T-helper 2 cell treated with Interferon-gamma antibody and Interleukin-4, amounts not matched to agents 5 μg/mL and 100 μg/mL, for 36 hours (primary cell): Measurements from ENCODE around the gene CLEC20A.

Experiments used
- DNase-seq: peaks from one replicate; pipeline ENCODE4 v3.0.0; 2021; ENCODE audit warnings: low spot score
- H3K27ac Mint-ChIP-seq: one replicate; pipeline ENCODE4 v1.8.0; 2021; ENCODE audit warnings: mild to moderate bottlenecking, mixed read lengths
- H3K27me3 Mint-ChIP-seq: one replicate; pipeline ENCODE4 v1.8.0; 2021; ENCODE audit warnings: low read depth, mixed read lengths
- H3K36me3 Mint-ChIP-seq: one replicate; pipeline ENCODE4 v1.8.0; 2021; ENCODE audit warnings: low read depth, mixed read lengths
- H3K4me1 Mint-ChIP-seq: one replicate; pipeline ENCODE4 v1.8.0; 2021; ENCODE audit warnings: low read depth, mixed read lengths
- H3K4me3 Mint-ChIP-seq: one replicate; pipeline ENCODE4 v1.8.0; 2022; ENCODE audit warnings: mild to moderate bottlenecking, moderate library complexity, mixed read lengths
- H3K9me3 Mint-ChIP-seq: one replicate; pipeline ENCODE4 v1.8.0; 2021; ENCODE audit warnings: mixed read lengths

CLEC20A gene

DNA sequence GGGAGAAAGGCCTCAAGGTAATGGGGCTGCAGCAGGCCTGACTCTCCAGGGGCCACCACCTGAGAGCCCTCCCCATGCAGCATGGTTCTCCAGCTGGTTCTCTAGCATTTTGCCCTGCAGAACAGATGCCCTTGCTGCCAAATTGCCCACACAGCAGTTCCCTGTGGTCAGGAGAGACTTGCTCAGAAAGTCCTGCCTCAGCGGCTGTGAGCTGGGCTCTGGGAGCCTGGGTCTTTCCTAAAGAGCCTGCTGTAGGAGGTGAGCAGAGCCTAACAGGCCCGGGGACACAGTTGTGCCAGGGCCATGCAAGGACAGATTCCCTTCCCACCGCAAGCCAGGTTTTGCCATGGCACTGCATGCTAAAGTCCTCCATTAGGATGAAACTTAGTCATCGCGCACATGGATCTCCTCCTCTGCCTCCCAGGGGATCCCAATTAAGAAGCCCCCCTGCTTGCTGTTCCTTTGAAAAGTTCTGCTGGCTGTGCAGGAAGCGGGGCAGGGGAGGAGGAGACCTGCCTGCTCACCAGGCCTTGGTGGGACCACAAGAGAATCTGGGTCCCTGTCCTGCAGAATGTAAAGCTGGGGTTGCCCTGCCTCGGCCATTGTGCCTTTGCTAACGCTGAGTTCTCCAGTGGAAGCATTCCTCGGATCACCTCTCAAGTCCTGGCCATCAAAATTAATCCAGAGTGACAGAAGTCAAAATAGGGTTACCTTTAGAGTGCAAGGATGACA, 37.5 kb upstream of the CLEC20A start:
- Mint-ChIP-seq H3K9me3 (no peaks in the 10 kb centered on the region), H3K36me3 (no peaks in the 10 kb centered on the region), H3K27ac (no peak overlapping the region), H3K4me3 (no peak overlapping the region), H3K4me1 (no peaks in the 10 kb centered on the region), H3K27me3 (no peaks in the 10 kb centered on the region)
- no peak for DNase-seq

DNA sequence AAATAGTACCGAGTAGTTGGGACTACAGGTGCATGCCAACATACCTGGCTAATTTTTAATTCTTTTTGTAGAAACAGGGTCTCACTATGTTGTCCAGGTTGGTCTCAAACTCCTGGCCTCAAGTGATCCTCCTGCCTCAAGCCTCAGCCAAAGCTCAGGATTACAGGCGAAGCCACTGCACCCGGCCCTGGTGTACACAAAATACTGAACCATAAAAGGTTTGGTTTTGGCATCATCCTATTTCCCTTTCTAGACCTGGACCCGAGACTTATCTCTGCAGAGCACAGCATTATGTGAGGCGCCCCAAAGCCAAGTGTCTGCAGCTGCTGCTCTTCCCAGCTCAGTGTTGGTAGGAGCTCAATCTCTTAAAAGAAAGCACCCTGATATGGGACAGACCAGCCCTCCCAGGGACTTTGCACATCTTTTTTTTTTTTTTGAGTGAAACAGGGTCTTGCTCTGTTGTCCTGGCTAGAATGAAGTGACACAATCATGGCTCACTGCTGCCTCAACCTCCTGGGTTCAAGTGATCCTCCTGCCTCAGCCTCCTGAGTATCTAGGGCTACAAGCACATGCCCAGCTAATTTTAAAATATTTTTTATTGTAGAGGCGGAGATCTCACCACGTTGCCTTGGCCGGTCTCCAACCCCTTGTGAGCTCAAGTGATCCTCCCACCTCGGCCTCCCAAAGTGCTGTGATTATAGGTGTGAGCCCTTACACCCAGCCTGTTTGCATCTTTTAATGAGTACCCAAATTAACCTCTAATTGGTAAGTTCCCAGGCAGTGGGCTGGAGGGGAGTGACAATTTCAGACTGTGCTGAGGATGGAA, 36.6 kb upstream of the CLEC20A start:
- DNase-seq: no peak
- no peaks in the 10 kb centered on the region for H3K4me1 Mint-ChIP-seq

DNA sequence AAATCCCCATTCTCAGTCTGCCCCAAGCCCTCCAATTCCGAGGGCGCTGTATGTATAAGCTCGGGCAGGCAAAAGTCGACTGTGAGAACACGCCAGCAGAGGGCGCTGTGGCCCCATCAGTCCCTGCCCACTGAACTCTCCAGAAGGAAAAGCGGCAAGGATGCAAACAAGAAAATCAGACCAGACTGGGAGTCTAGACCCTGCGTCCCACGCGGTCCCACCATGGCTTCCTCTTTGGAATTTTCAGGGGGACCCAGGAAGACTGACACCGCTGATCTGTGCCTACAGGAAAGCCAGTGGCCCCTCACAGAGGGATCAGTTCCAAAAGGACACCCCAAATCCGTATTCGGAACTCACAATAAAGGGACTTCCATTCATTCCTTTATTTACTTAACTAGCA, 35.6 kb upstream of the CLEC20A start:
- peak; percentile 61 for DNase-seq
- no peak overlapping the region for H3K4me3 Mint-ChIP-seq
- H3K27me3 Mint-ChIP-seq: no peaks in the 10 kb centered on the region
- no peaks in the 10 kb centered on the region for H3K4me1 Mint-ChIP-seq
- no peaks in the 10 kb centered on the region for H3K9me3 Mint-ChIP-seq
- H3K36me3 Mint-ChIP-seq: no peaks in the 10 kb centered on the region
- no peak overlapping the region for H3K27ac Mint-ChIP-seq

More for the DNA sequence above, 36.6 kb upstream of the CLEC20A start:
- H3K36me3 Mint-ChIP-seq: no peaks in the 10 kb centered on the region
- H3K27me3 Mint-ChIP-seq: no peaks in the 10 kb centered on the region
- no peak overlapping the region for H3K4me3 Mint-ChIP-seq
- no peaks in the 10 kb centered on the region for H3K9me3 Mint-ChIP-seq
- no peak overlapping the region for H3K27ac Mint-ChIP-seq

DNA sequence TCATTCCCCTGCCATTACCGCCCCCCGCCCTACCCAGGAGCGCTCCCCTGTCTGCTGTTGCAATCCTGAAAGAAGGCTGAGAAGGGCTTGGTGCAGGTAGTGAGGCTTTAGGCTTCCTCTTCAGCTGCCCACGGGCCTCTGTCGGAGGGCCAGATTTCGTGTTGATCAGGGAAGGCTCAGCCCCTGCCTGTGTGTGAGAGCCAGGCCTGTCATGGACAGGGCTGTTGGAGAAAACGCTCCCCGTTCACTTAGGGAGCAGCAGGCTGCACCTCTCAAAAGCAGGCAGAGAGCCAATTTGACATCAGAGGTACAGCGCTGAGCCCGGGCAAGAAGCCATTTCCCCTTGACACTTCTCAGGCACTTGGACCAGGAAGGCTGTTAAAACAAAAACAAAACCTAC, 35.1 kb upstream of the CLEC20A start:
- H3K27ac Mint-ChIP-seq: no peak overlapping the region
- no peaks in the 10 kb centered on the region for H3K4me1 Mint-ChIP-seq
- no peaks in the 10 kb centered on the region for H3K27me3 Mint-ChIP-seq
- H3K4me3 Mint-ChIP-seq: no peak overlapping the region
- DNase-seq: no peak
- no peaks in the 10 kb centered on the region for H3K9me3 Mint-ChIP-seq
- no peaks in the 10 kb centered on the region for H3K36me3 Mint-ChIP-seq

DNA sequence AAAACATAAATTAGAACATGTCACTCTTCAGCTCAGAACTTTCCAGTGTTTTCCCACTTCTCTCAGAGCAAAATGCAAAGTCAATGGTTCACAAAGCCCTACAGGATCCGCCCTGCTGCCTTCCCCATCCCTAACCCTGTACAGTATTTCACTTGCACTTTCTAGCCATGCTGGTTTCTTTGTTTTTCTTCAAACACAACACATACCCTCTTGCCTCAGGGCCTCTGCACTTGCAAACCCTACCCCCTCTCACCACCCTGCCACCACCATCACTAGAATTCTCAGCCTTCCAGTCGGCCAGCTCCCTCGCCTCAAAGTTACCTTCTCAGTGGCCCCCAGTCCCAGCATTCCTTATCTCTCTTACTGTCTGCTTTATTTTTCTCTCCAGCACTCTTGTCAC, 33.7 kb upstream of the CLEC20A start:
- Mint-ChIP-seq H3K36me3 (no peaks in the 10 kb centered on the region), H3K27ac (no peak overlapping the region), H3K27me3 (no peaks in the 10 kb centered on the region), H3K4me1 (no peaks in the 10 kb centered on the region), H3K9me3 (no peaks in the 10 kb centered on the region), H3K4me3 (no peak overlapping the region)
- DNase-seq: no peak

DNA sequence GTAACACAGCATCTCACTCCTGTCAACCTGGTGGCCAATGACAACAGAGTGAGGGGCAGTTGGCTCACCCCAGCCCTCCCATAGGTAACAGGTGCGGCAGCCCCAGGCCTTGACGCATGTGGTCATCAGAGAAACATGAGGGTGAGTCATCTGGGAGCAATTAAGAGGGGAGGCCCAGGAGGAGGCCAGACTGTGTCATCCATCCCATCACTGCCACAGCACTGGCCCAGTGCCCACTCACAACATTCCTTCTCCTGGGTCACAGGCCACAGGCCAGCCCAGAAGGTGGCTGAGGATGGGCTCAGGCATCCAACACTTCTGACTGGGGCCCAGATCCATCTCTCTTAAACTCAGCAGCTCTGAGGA, 33.3 kb upstream of the CLEC20A start:
- H3K9me3 Mint-ChIP-seq: no peaks in the 10 kb centered on the region
- H3K4me1 Mint-ChIP-seq: no peaks in the 10 kb centered on the region
- no peak for DNase-seq
- H3K4me3 Mint-ChIP-seq: no peak overlapping the region
- H3K27me3 Mint-ChIP-seq: no peaks in the 10 kb centered on the region
- no peaks in the 10 kb centered on the region for H3K36me3 Mint-ChIP-seq
- H3K27ac Mint-ChIP-seq: no peak overlapping the region

DNA sequence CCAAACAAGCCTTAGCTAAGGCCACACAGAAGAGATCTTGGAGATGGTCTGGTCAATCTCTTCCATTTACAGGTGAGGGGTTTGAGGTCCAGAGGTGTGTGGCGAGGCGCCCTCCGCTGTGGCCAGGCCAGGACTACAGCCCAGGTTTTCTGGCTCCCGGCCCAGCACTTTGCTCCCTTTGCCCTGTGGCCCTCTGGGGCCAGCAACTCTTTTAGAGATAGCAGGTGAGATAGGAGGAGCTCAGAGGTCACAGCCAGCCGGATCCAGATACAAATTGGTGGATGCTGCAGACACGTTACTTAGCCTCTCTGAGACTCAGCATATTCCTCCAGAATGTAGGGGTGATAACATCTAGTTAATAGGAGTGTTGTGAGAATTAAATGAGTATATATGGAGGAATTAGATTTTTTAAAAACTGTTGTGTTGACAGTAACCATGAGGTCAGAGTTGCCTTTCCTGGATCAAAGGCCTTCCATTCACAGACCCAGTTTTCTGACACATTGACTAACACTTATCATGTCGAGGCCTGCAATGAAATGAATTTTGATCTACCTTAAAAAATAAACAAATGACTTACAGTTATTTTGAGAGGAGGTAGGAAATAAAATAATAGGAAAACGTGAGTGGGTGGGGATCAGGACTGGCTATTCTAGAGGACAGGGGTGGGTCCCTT, 32.7 kb upstream of the CLEC20A start:
- Mint-ChIP-seq H3K27me3 (no peaks in the 10 kb centered on the region), H3K36me3 (no peaks in the 10 kb centered on the region), H3K27ac (no peak overlapping the region), H3K4me1 (no peaks in the 10 kb centered on the region), H3K4me3 (no peak overlapping the region), H3K9me3 (no peaks in the 10 kb centered on the region)
- no peak for DNase-seq

DNA sequence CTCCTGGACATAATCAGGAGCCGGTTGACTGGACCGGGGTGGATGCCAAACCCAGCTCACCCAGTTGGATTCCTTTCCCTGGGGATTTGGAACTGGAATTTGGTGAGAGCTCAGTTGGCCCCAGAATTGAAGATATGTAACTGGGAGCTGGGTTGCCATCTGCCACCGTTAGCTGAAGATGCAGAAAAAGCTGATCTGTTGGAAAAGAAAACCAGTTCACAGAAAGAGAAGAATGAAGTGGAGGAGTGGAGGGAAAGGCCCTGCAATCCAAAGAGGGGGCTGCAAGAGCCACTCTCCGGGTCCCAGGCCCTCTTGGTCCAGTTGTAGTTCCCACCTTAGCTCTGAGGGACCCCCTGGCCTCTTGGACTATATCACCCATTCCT, 32.2 kb upstream of the CLEC20A start:
- no peaks in the 10 kb centered on the region for H3K4me1 Mint-ChIP-seq
- no peak overlapping the region for H3K27ac Mint-ChIP-seq
- no peak overlapping the region for H3K4me3 Mint-ChIP-seq
- no peaks in the 10 kb centered on the region for H3K9me3 Mint-ChIP-seq
- no peak for DNase-seq
- no peaks in the 10 kb centered on the region for H3K27me3 Mint-ChIP-seq
- H3K36me3 Mint-ChIP-seq: no peaks in the 10 kb centered on the region

DNA sequence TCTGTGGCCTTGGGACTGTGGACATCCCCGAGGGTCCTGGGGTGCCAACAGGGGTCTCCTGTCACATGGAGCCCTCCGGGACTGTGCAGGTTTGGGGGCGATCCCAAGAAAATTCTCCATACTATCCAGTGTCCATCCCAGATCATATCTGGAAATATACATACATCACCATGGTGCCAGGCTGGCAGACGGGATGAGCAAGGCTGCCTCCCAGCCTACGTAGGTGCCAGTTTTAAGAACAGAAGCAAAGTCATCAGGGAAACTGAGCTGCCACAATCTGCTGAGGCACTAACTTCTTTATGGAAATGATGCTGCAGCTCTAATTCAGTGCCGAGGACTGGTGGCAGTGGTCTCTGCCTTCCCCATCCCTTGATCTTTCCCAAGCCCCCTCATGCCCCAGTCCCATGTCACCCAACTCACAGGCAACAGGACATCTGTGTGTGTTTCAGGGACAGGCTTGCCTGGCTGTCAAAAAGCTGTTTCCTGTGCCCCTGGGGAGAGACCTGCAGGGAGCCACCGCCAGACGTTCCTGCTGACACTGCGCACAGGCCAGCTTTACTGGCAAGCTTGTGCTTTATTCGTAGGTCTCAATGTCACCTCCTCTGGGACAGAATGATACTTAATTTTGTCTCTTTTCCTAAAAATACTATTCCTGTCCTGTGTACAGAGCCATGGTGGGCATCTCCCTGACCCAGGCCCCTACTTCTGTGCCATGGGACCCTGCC, 31.6 kb upstream of the CLEC20A start:
- Mint-ChIP-seq H3K36me3 (no peaks in the 10 kb centered on the region), H3K27ac (no peak overlapping the region)
- no peak for DNase-seq

DNA sequence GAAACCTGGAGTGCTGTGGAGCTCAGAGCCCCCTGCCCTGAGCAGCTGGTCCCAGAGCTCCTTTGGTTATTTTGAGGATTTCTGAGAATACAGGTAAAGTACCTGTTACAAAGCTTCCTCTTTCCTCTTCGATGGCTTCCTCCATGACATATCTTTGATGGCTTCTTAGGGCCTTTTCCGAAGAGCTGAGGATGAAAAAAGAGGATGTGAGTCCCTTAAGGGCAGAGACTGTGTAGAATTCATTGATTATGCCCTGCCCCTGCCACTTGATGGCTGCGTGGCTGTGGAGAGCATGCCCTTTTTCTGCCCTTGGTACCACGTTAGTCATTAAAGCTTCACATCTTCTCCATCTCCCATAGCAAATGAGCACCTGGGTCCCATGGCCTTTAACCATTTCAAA, 30.4 kb upstream of the CLEC20A start:
- no peaks in the 10 kb centered on the region for H3K36me3 Mint-ChIP-seq
- no peak overlapping the region for H3K27ac Mint-ChIP-seq
- H3K4me1 Mint-ChIP-seq: no peaks in the 10 kb centered on the region
- no peak overlapping the region for H3K4me3 Mint-ChIP-seq
- DNase-seq: no peak
- H3K9me3 Mint-ChIP-seq: no peaks in the 10 kb centered on the region
- no peaks in the 10 kb centered on the region for H3K27me3 Mint-ChIP-seq

More for the DNA sequence above, 31.6 kb upstream of the CLEC20A start:
- H3K9me3 Mint-ChIP-seq: no peaks in the 10 kb centered on the region
- H3K4me1 Mint-ChIP-seq: no peaks in the 10 kb centered on the region
- H3K4me3 Mint-ChIP-seq: no peak overlapping the region
- no peaks in the 10 kb centered on the region for H3K27me3 Mint-ChIP-seq

DNA sequence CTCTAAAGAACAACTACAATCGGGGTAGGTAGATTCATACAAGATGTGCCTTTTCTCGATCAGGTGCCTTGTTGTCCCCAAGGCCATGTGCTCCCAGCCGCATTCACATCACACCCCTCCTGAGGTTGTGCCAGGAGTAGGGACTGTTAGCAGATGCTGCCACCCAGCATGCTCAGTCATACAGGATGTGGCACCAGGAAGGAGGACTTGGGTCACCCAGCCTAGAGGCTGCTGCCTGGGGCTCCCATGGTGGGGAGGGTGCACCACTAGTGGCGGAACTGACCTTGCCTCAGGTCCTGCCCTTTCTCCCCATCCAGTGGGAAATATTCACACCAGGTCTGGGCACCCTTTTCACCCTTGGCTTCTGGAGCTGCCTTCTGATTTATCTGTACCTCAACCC, 24.5 kb upstream of the CLEC20A start:
- H3K9me3 Mint-ChIP-seq: no peaks in the 10 kb centered on the region
- no peaks in the 10 kb centered on the region for H3K36me3 Mint-ChIP-seq
- no peaks in the 10 kb centered on the region for H3K4me1 Mint-ChIP-seq
- no peak for DNase-seq
- H3K27ac Mint-ChIP-seq: no peak overlapping the region
- H3K4me3 Mint-ChIP-seq: no peak overlapping the region
- peaks cover 3% of the 10 kb centered on the region for H3K27me3 Mint-ChIP-seq

DNA sequence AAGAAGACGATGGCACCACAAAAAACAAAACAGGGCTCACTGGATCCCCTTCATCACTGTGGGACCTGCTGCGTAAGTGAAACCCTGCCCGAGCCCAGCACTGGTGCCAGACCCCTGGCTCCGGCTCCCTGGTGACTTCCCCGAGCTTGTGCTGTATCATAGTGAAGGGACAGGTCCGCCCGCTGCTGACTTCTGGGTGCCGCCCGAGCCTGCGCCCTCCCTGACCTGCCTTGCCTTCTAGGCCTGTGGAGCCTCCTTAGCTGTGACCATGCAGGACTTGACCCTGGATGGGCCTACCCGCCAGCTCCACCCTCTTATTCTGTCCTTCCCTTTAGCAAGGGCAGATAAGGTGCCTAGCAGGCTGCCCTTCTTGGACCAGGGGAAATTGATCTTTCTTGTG, 24.0 kb upstream of the CLEC20A start:
- no peak for DNase-seq
- Mint-ChIP-seq H3K36me3 (no peaks in the 10 kb centered on the region), H3K9me3 (no peaks in the 10 kb centered on the region), H3K27ac (no peak overlapping the region), H3K4me1 (no peaks in the 10 kb centered on the region), H3K4me3 (no peak overlapping the region), H3K27me3 (peaks cover 3% of the 10 kb centered on the region)

DNA sequence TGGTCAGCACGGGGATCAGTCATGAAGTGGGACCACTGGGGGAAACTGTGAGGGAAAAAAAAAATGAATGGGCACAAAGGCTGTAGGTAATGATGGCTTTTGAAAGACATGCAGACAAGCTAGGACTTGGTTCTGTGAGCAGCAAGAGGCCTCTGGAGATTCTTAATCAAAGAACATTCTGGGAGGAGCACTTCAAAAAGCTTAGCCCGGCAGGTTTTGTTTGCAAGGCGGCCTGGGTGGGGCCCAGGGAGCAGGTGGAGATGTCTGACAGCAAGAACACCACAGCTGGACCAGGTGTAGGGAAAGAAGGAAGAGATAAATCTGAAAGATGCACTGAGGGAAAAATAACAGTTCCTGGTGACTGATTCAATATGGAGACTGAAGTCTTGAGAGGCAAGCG, 22.1 kb upstream of the CLEC20A start:
- no peaks in the 10 kb centered on the region for H3K9me3 Mint-ChIP-seq
- H3K27ac Mint-ChIP-seq: no peak overlapping the region
- no peaks in the 10 kb centered on the region for H3K4me1 Mint-ChIP-seq
- H3K4me3 Mint-ChIP-seq: no peak overlapping the region
- DNase-seq: no peak
- peaks cover 3% of the 10 kb centered on the region for H3K27me3 Mint-ChIP-seq
- H3K36me3 Mint-ChIP-seq: no peaks in the 10 kb centered on the region

DNA sequence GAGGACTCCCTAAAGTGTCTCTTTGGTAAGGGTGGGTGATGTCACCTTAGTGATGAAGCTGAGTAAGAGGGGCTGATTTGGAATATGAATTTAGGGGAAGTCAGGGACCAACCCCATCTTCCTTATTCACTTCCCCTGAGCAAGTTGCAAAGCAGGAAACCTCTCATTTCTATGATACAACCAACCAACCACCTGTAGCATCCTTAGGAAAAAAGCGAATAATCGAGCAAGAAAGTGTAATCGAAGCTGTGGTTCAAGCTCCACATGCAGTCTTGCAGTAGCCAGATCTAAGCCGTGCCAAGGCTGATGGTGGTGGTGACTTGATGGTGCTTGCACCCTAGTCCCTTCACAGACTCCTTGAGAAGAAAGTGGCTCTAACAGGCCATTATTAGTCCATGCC, 19.3 kb upstream of the CLEC20A start:
- peaks cover 3% of the 10 kb centered on the region for H3K27me3 Mint-ChIP-seq
- no peak overlapping the region for H3K27ac Mint-ChIP-seq
- no peaks in the 10 kb centered on the region for H3K9me3 Mint-ChIP-seq
- no peak overlapping the region for H3K4me3 Mint-ChIP-seq
- DNase-seq: no peak
- no peaks in the 10 kb centered on the region for H3K36me3 Mint-ChIP-seq
- H3K4me1 Mint-ChIP-seq: no peaks in the 10 kb centered on the region
